ENCODE data around the gene TUBGCP6.

- TF ChIP-seq CTCF (IDR thresholded peaks at IDR 0.05; ENCODE audit: extremely low read depth in 1 of 2, insufficient read depth in 1 of 2, low read depth in 1 of 2, low read length in 2 of 2) (no peak), EZH2 (IDR thresholded peaks at IDR 0.05; ENCODE audit: borderline replicate concordance, low read depth, low read length, severe bottlenecking) (no peak), POLR2A (IDR thresholded peaks at IDR 0.05; ENCODE audit: low read depth, low read length) (no peak)
Measured at GRCh38 chr22:50208430-50208938, 36.3 kb downstream of the TUBGCP6 start.

Data from endothelial cell of umbilical vein (primary cell).